ENCODE measurements around the gene BPIFB2. TPM values are rescaled to one million over a fixed set of nuclear protein-coding genes. Genes with fewer than 3 reads are reported as not detected.

BPIFB2 gene
- polyA plus RNA-seq, 2 donors = 0.08 to 0.85 TPM

DNA sequence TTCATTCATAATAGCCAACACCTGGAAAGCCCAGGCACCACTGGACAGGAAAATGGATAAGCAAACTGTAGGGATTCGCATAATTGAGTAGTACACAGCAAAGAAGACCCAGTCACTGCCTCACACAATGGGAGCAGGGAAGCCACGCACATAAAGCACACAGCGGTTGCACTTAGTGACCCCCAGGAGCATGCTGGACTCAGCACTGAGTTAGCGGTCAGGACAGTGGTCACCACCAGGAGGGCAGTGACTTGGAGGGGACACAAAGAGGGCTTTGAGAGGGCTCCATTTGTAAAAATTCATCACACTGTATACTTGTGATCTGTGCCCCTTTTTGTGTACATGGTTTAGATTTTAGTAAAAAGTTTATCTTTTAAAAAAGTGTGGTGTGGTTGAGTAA, 43.8 kb downstream of the BPIFB2 start:
- WGBS, 2 donors = 64 to 77% methylated on average over 4 of the region's 4 CpGs
- no peaks in the 10 kb centered on the region for H3K4me1 ChIP-seq (ENCODE audit: control insufficient read depth in 2 of 2, insufficient read depth in 2 of 2, low read length in 1 of 2)
- H3K4me3 ChIP-seq (ENCODE audit: low read depth in 1 of 2, low read length in 2 of 2) = no peak overlapping the region
- no peaks in the 10 kb centered on the region for H3K36me3 ChIP-seq (ENCODE audit: control insufficient read depth in 2 of 2, insufficient read depth in 2 of 2, low read length in 1 of 2)
- H3K27me3 ChIP-seq (ENCODE audit: control insufficient read depth in 1 of 2, insufficient read depth in 2 of 2, low read length in 2 of 2) = no peaks in the 10 kb centered on the region
- H3K9me3 ChIP-seq (ENCODE audit: control insufficient read depth in 2 of 2, insufficient read depth in 1 of 2, low read depth in 1 of 2, low read length in 1 of 2) = no peaks in the 10 kb centered on the region
- no peak overlapping the region for H3K27ac ChIP-seq (ENCODE audit: low read depth in 2 of 2, low read length in 1 of 2)

DNA sequence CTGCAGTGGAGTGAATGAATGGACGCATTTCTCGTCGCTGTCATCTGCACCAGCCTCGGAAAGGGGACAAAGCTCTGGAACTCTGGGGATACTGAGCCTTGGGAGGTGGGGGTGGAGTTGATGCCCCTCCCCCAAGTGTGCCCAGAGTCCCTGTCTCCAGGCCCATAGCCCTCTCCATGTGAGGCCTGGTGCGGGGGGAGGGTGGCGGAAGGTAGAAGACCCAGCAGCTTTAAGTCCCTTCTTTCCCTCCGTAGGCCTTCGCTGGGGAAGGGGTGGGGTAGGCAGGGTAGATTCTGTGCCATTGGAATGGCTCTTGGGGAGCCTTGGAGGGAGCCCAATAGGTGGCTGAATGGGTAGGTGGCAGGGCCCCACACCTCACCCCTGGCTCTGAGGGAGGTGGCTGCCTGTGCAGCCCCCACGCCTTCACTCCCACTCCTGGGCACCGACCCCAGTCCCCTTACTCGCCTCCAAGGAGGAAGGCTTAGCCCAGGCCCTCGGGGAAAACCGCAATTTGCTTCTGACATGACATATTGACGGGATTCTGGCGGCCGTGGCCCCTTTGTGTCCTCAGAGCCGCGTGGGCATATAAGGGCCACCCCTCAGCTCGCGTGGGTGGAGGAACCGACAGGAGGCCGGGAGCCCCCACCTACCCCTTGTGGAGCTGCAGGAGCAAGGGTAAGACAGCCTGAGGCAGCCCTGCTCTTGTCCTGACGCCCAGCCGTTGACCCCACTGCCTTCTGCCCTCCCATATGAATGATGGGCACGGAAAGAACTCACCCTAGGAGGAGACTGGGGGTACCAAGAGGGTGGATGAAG, 46.0 kb downstream of the BPIFB2 start, which contains the start of gene BPIFB3:
BPIFB3 (plus strand) TSS at position 613 of the 816 bp plus-strand sequence. CDS start 1,533 bp downstream, outside the sequence.
- 77 to 81% methylated on average over 25 of the region's 25 CpGs for WGBS, 2 donors
- Histone ChIP-seq H3K9me3 (ENCODE audit: control insufficient read depth in 2 of 2, insufficient read depth in 1 of 2, low read depth in 1 of 2, low read length in 1 of 2) (no peaks in the 10 kb centered on the region), H3K27ac (ENCODE audit: low read depth in 2 of 2, low read length in 1 of 2) (no peak within 1 kb of the TSS), H3K27me3 (ENCODE audit: control insufficient read depth in 1 of 2, insufficient read depth in 2 of 2, low read length in 2 of 2) (no peaks in the 10 kb centered on the region), H3K4me1 (ENCODE audit: control insufficient read depth in 2 of 2, insufficient read depth in 2 of 2, low read length in 1 of 2) (no peaks in the 10 kb centered on the region), H3K36me3 (ENCODE audit: control insufficient read depth in 2 of 2, insufficient read depth in 2 of 2, low read length in 1 of 2) (no peaks in the 10 kb centered on the region), H3K4me3 (ENCODE audit: low read depth in 1 of 2, low read length in 2 of 2) (no peak within 1 kb of the TSS)

DNA sequence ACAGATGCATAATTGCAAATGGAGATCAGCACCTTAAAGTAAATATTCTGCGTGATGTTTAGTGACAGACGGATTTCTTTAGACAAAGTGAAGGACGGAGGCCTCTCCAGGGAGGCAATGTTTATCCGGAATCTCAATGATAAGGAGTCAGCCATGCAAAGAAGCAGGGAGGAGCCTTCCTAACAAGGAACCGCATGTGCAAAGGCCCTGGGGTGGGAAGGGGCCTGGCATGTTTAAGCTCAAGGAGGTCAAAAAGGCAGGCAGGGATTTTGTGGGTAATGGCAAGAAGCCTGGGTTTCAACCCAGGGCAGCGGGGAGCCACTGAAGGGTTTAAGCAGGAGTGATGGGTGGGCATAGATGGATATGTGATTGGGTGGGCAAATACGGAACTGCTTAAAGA, 46.9 kb downstream of the BPIFB2 start:
- no peak overlapping the region for H3K27ac ChIP-seq (ENCODE audit: low read depth in 2 of 2, low read length in 1 of 2)
- WGBS, 2 donors = 79% methylated on average over 7 of the region's 7 CpGs
- no peaks in the 10 kb centered on the region for H3K9me3 ChIP-seq (ENCODE audit: control insufficient read depth in 2 of 2, insufficient read depth in 1 of 2, low read depth in 1 of 2, low read length in 1 of 2)
- H3K27me3 ChIP-seq (ENCODE audit: control insufficient read depth in 1 of 2, insufficient read depth in 2 of 2, low read length in 2 of 2) = no peaks in the 10 kb centered on the region
- no peaks in the 10 kb centered on the region for H3K4me1 ChIP-seq (ENCODE audit: control insufficient read depth in 2 of 2, insufficient read depth in 2 of 2, low read length in 1 of 2)
- no peak overlapping the region for H3K4me3 ChIP-seq (ENCODE audit: low read depth in 1 of 2, low read length in 2 of 2)
- no peaks in the 10 kb centered on the region for H3K36me3 ChIP-seq (ENCODE audit: control insufficient read depth in 2 of 2, insufficient read depth in 2 of 2, low read length in 1 of 2)

DNA sequence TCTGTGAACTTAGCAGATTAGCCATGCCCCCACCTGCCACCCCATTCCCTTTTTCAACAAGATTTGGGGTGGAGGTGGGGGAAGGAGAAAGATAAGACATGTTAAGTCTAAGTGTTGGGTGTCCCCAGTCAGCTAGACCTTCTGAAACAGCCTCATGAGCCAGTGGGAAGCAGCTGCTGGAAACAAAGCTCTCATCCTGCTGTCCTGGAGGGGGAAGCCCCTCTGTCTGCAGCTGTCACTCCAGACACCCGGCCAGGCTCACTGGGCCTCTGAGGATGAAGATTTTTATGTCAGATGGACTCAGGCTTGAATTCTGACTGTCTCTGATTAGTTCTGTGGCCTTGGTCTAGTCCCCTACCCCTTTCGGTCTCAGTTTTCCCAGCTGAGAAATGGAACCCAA, 47.3 kb downstream of the BPIFB2 start:
- no peaks in the 10 kb centered on the region for H3K9me3 ChIP-seq (ENCODE audit: control insufficient read depth in 2 of 2, insufficient read depth in 1 of 2, low read depth in 1 of 2, low read length in 1 of 2)
- H3K4me3 ChIP-seq (ENCODE audit: low read depth in 1 of 2, low read length in 2 of 2) = no peak overlapping the region
- no peaks in the 10 kb centered on the region for H3K4me1 ChIP-seq (ENCODE audit: control insufficient read depth in 2 of 2, insufficient read depth in 2 of 2, low read length in 1 of 2)
- 74 to 79% methylated on average over 2 of the region's 2 CpGs for WGBS, 2 donors
- no peak overlapping the region for H3K27ac ChIP-seq (ENCODE audit: low read depth in 2 of 2, low read length in 1 of 2)
- no peaks in the 10 kb centered on the region for H3K36me3 ChIP-seq (ENCODE audit: control insufficient read depth in 2 of 2, insufficient read depth in 2 of 2, low read length in 1 of 2)
- no peaks in the 10 kb centered on the region for H3K27me3 ChIP-seq (ENCODE audit: control insufficient read depth in 1 of 2, insufficient read depth in 2 of 2, low read length in 2 of 2)

DNA sequence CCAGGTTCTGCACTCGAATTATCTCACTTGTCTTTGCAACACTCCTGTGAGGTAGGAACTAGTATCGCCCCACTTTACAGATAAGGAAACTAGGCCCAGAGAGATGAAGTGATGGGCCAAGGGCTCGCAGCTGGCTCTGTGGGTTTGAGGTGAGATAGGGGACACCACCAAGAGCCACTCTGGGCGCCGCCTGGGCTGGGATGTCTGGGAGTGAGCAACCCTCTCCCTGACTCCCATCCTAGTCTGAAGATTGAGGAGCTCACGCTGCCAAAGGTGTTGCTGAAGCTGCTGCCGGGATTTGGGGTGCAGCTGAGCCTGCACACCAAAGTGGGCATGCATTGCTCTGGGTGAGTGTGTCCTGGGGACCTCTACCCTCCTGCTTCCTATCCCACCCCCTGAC, 51.6 kb downstream of the BPIFB2 start:
- no peak overlapping the region for H3K27ac ChIP-seq (ENCODE audit: low read depth in 2 of 2, low read length in 1 of 2)
- no peaks in the 10 kb centered on the region for H3K27me3 ChIP-seq (ENCODE audit: control insufficient read depth in 1 of 2, insufficient read depth in 2 of 2, low read length in 2 of 2)
- H3K9me3 ChIP-seq (ENCODE audit: control insufficient read depth in 2 of 2, insufficient read depth in 1 of 2, low read depth in 1 of 2, low read length in 1 of 2) = no peaks in the 10 kb centered on the region
- 78% methylated on average over 7 of the region's 7 CpGs for WGBS, 2 donors
- no peaks in the 10 kb centered on the region for H3K36me3 ChIP-seq (ENCODE audit: control insufficient read depth in 2 of 2, insufficient read depth in 2 of 2, low read length in 1 of 2)
- H3K4me1 ChIP-seq (ENCODE audit: control insufficient read depth in 2 of 2, insufficient read depth in 2 of 2, low read length in 1 of 2) = no peaks in the 10 kb centered on the region
- H3K4me3 ChIP-seq (ENCODE audit: low read depth in 1 of 2, low read length in 2 of 2) = no peak overlapping the region

DNA sequence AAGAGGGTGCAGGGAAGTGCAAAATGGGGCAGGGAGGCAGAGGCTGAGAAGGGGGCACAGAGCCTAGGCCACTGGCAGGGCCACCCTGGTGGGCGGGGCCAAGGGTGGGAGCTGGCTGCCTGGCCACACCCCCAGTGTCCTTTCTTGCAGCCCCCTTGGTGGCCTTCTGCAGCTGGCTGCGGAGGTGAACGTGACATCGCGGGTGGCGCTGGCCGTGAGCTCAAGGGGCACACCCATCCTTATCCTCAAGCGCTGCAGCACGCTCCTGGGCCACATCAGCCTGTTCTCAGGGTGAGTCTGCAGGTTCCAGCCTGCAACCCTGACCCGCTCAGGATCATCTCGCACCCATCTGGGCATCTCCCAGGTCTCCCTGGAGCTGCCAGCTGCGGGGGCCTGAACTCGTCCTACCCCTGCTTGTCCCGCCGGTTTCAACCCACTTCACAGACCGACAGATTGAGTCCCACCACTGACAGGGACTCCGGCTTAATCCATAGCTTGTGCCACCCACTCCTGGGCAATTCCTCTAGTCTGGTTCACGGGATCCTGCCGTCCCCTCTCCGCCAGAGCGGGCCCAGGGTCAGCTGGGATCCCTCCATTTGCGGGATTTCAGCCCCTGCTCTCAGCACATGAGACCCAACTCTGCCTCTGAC, 52.4 kb downstream of the BPIFB2 start:
- Histone ChIP-seq H3K27me3 (ENCODE audit: control insufficient read depth in 1 of 2, insufficient read depth in 2 of 2, low read length in 2 of 2) (no peaks in the 10 kb centered on the region), H3K36me3 (ENCODE audit: control insufficient read depth in 2 of 2, insufficient read depth in 2 of 2, low read length in 1 of 2) (no peaks in the 10 kb centered on the region), H3K9me3 (ENCODE audit: control insufficient read depth in 2 of 2, insufficient read depth in 1 of 2, low read depth in 1 of 2, low read length in 1 of 2) (no peaks in the 10 kb centered on the region), H3K4me3 (ENCODE audit: low read depth in 1 of 2, low read length in 2 of 2) (no peak overlapping the region), H3K4me1 (ENCODE audit: control insufficient read depth in 2 of 2, insufficient read depth in 2 of 2, low read length in 1 of 2) (no peaks in the 10 kb centered on the region), H3K27ac (ENCODE audit: low read depth in 2 of 2, low read length in 1 of 2) (no peak overlapping the region)
- WGBS, 2 donors = 66 to 76% methylated on average over 22 of the region's 22 CpGs

DNA sequence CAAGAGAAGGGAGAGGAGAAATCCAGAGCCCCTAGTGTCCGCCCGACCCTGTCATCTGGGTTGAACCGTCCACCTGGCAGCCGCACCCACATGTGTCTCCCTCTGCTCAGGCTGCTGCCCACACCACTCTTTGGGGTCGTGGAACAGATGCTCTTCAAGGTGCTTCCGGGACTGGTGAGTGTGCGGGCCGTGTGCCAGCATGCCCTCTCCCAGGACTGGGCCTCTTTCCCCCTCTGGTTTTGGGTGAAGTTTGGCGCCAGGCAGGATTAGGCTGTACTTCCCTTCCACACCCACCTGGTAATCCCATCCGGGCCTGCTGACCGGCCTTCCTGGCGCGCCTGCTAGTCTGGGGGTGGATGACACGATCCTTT, 54.1 kb downstream of the BPIFB2 start:
- H3K4me3 ChIP-seq (ENCODE audit: low read depth in 1 of 2, low read length in 2 of 2) = no peak overlapping the region

DNA sequence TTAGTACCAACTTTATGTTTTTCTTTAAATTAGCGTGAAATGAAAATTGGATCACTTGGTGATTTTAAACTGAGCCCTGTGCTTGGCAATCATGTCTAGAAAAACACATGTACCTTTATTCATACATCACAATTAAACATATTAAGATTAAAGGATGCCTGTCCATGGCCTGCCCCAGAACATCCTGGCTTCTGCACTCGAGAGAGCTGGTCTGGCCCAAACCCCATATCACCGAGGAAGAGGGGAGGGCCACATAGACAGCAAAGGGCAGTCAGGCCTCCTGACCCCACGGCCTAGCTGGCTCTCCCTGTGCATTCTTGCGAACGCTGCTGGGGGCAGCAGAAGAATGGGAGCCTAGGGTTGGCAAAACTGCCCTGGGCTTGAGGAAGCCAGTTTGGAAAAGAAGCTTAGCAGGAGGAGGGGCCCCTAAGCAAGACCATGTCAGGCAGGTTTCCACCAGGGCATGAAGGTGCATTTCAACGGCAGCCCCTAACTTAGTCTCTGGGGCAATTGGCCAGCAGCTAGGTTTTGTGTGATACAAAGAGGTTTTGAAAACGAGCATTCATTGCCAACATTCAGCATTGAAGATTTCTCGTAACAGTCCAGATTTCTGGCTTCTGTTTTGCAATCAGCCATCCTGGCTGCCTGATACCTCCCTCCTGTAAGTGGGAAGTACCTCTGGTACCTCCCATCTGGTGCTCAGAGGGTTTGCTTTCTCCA, 54.8 kb downstream of the BPIFB2 start:
- H3K27me3 ChIP-seq (ENCODE audit: control insufficient read depth in 1 of 2, insufficient read depth in 2 of 2, low read length in 2 of 2) = no peaks in the 10 kb centered on the region
- no peak overlapping the region for H3K27ac ChIP-seq (ENCODE audit: low read depth in 2 of 2, low read length in 1 of 2)
- no peaks in the 10 kb centered on the region for H3K4me1 ChIP-seq (ENCODE audit: control insufficient read depth in 2 of 2, insufficient read depth in 2 of 2, low read length in 1 of 2)
- no peaks in the 10 kb centered on the region for H3K36me3 ChIP-seq (ENCODE audit: control insufficient read depth in 2 of 2, insufficient read depth in 2 of 2, low read length in 1 of 2)
- no peak overlapping the region for H3K4me3 ChIP-seq (ENCODE audit: low read depth in 1 of 2, low read length in 2 of 2)
- no peaks in the 10 kb centered on the region for H3K9me3 ChIP-seq (ENCODE audit: control insufficient read depth in 2 of 2, insufficient read depth in 1 of 2, low read depth in 1 of 2, low read length in 1 of 2)
- WGBS, 2 donors = 51 to 52% methylated on average over 9 of the region's 9 CpGs

More for the DNA sequence above, 54.1 kb downstream of the BPIFB2 start:
- Histone ChIP-seq H3K9me3 (ENCODE audit: control insufficient read depth in 2 of 2, insufficient read depth in 1 of 2, low read depth in 1 of 2, low read length in 1 of 2) (no peaks in the 10 kb centered on the region), H3K4me1 (ENCODE audit: control insufficient read depth in 2 of 2, insufficient read depth in 2 of 2, low read length in 1 of 2) (no peaks in the 10 kb centered on the region), H3K36me3 (ENCODE audit: control insufficient read depth in 2 of 2, insufficient read depth in 2 of 2, low read length in 1 of 2) (no peaks in the 10 kb centered on the region), H3K27ac (ENCODE audit: low read depth in 2 of 2, low read length in 1 of 2) (no peak overlapping the region), H3K27me3 (ENCODE audit: control insufficient read depth in 1 of 2, insufficient read depth in 2 of 2, low read length in 2 of 2) (no peaks in the 10 kb centered on the region)
- WGBS, 2 donors = 69 to 72% methylated on average over 14 of the region's 14 CpGs

DNA sequence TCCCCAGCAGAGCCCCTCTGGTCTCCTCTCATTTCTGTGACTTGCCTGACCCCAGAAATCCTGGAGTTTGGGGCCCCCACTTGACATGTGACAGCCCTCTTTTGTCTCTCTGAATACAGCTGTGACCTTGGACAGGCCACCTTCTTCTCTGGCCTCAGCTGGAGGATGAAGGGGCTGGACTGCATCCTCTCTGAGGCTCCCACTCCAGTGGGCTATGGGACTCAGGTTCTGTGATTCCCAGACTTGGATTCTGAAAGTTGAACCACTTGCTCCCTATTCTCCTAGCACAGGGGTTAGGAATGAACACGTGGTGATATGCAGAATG, 55.3 kb downstream of the BPIFB2 start:
- H3K4me3 ChIP-seq (ENCODE audit: low read depth in 1 of 2, low read length in 2 of 2) = no peak overlapping the region
- no peaks in the 10 kb centered on the region for H3K27me3 ChIP-seq (ENCODE audit: control insufficient read depth in 1 of 2, insufficient read depth in 2 of 2, low read length in 2 of 2)
- WGBS, 2 donors = 83 to 89% methylated on average over 1 of the region's 1 CpG

More for the DNA sequence above, 55.3 kb downstream of the BPIFB2 start:
- Histone ChIP-seq H3K4me1 (ENCODE audit: control insufficient read depth in 2 of 2, insufficient read depth in 2 of 2, low read length in 1 of 2) (no peaks in the 10 kb centered on the region), H3K27ac (ENCODE audit: low read depth in 2 of 2, low read length in 1 of 2) (no peak overlapping the region), H3K36me3 (ENCODE audit: control insufficient read depth in 2 of 2, insufficient read depth in 2 of 2, low read length in 1 of 2) (no peaks in the 10 kb centered on the region), H3K9me3 (ENCODE audit: control insufficient read depth in 2 of 2, insufficient read depth in 1 of 2, low read depth in 1 of 2, low read length in 1 of 2) (no peaks in the 10 kb centered on the region)

Data from esophagus (tissue), 2 donors.